Neural progenitor cell (in vitro differentiated cells): ENCODE measurements around the gene ARHGAP35.

ENCODE experiments used
- CTCF ChIP-seq: fragments of 200-600 bp; sonication (generic); IDR thresholded peaks from 2 replicates; pipeline ENCODE4 v1.5.1; 2017; ENCODE audit warnings: antibody characterized with exemption, mild to moderate bottlenecking
- EZH2 ChIP-seq: fragments of 200-600 bp; sonication (generic); IDR thresholded peaks from 2 replicates; pipeline ENCODE4 v1.6.1; 2017; ENCODE audit warnings: antibody characterized with exemption, mild to moderate bottlenecking, moderate library complexity
- EZH2phosphoT487 ChIP-seq: fragments of 200-600 bp; sonication (generic); IDR thresholded peaks from 2 replicates; pipeline ENCODE4 v1.6.1; 2017; ENCODE audit warnings: antibody characterized with exemption

GRCh38 chr19:46834121-46834520 lies 26.7 kb upstream of the ARHGAP35 start:
- TF ChIP-seq CTCF, result no peak
- no peak for TF ChIP-seq EZH2phosphoT487
- TF ChIP-seq EZH2, result no peak
